HL-60/S4 treated with retinoic acid at 250 ng/mL for 4 days and 3 days (cell line): ENCODE measurements around the gene PPFIA2.

Experiments
- in situ Hi-C: fragments of 300-500 bp; cut with MboI; formaldehyde crosslinking; loops from 2 replicates; pipeline ENCODE4 v1.7.0; 2022; ENCODE audit warnings: low sequenced_read_pairs

The PPFIA2 gene

GRCh38 chr12:81564237-81564636 lies 194.9 kb downstream of the PPFIA2 start:
- in situ Hi-C loops = no loop called here

GRCh38 chr12:81558031-81558430 lies 201.1 kb downstream of the PPFIA2 start:
- in situ Hi-C loops = no loop called here

GRCh38 chr12:81546811-81547210 lies 212.3 kb downstream of the PPFIA2 start:
- in situ Hi-C loops = no loop called here

- in situ Hi-C loops = no loop called here
Measured at GRCh38 chr12:81543621-81544139, 215.5 kb downstream of the PPFIA2 start.

GRCh38 chr12:81542065-81543010 lies 216.8 kb downstream of the PPFIA2 start:
- in situ Hi-C loops = no loop called here

- in situ Hi-C loops = no loop called here
Measured at GRCh38 chr12:81541121-81541520, 218.0 kb downstream of the PPFIA2 start.

- in situ Hi-C loops = no loop called here
Measured at GRCh38 chr12:81539279-81539678, 219.9 kb downstream of the PPFIA2 start.

- in situ Hi-C loops = no loop called here
Measured at GRCh38 chr12:81533054-81533453, 226.1 kb downstream of the PPFIA2 start.

- in situ Hi-C loops = no loop called here
Measured at GRCh38 chr12:81530352-81530751, 228.8 kb downstream of the PPFIA2 start.

- in situ Hi-C loops = no loop called here
Measured at GRCh38 chr12:81520064-81520945, 238.8 kb downstream of the PPFIA2 start.

GRCh38 chr12:81518638-81519037 lies 240.5 kb downstream of the PPFIA2 start:
- in situ Hi-C loops = no loop called here

- in situ Hi-C loops = no loop called here
Measured at GRCh38 chr12:81517296-81517695, 241.9 kb downstream of the PPFIA2 start.

GRCh38 chr12:81502912-81503695 lies 256.0 kb downstream of the PPFIA2 start:
- in situ Hi-C loops = no loop called here

- in situ Hi-C loops = no loop called here
Measured at GRCh38 chr12:81500788-81501187, 258.4 kb downstream of the PPFIA2 start.

GRCh38 chr12:81499809-81500208 lies 259.3 kb downstream of the PPFIA2 start:
- in situ Hi-C loops = no loop called here

- in situ Hi-C loops = no loop called here
Measured at GRCh38 chr12:81492131-81492720, 266.9 kb downstream of the PPFIA2 start.

GRCh38 chr12:81472934-81473333 lies 286.2 kb downstream of the PPFIA2 start:
- in situ Hi-C loops = no loop called here

GRCh38 chr12:81470923-81471322 lies 288.2 kb downstream of the PPFIA2 start:
- in situ Hi-C loops = no loop called here

GRCh38 chr12:81468206-81468605 lies 290.9 kb downstream of the PPFIA2 start:
- in situ Hi-C loops = no loop called here

GRCh38 chr12:81465876-81466275 lies 293.3 kb downstream of the PPFIA2 start:
- in situ Hi-C loops = no loop called here
